ENCODE data around the gene GTF2F2.
"Not testable (repeated sequence)": the region's sequence is repeated elsewhere in the genome, so short reads cannot be mapped to it uniquely, and the experiment has no call there.

The GTF2F2 gene

DNA sequence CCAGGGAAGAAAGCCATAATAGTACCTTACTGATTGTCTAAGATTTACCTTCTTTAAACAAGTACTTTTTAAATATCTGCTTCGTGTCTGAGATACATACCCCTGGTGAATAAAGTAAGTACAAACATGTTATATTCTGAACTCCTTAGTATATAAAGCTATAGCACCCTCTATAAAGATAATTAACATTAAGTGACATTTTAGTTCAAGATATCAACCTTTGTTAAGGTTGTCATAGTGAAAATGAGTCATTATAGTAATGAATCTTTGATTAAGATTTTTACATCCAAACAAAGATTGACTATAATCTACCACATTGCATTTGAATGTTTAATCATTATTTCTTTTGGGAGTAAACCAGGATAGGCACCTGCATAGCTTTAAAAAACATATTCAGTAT is 135.9 kb downstream of the GTF2F2 start:
- no peak for DNase-seq

DNA sequence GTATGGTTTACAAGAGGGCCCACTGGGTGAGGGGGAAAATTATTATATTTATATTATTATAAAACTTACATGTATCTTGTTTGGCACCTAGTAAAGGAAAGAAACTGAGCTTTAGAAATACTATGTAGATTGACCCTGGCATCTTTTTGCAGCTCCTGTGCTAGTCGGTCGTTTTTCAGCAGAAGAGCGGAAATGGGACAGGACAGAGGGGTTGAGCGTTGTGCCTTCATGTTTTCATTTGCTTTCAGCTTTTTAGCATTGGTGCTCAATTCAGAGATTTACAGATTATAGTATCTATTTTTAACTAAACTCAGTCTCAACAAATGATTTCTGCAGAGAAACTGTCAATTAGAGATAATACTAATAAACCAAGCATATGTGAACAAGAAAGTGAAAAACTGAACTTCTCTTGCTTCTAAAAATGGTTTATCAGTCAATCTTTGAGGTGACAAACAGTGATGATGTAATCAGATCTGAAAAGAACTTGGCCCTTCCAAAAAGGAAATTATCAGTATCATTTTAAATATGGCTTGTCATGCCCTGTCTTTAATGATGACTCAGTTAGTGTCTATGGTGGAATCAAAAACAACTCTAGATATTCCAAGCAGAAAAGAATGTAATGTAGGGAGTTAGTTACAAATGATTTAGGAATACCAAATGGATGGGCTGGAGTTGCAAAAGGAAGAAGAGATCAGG is 137.5 kb downstream of the GTF2F2 start:
- no peak for DNase-seq

GRCh38 chr13:45258334-45258675 is 138.0 kb downstream of the GTF2F2 start:
- no peak for DNase-seq

DNA sequence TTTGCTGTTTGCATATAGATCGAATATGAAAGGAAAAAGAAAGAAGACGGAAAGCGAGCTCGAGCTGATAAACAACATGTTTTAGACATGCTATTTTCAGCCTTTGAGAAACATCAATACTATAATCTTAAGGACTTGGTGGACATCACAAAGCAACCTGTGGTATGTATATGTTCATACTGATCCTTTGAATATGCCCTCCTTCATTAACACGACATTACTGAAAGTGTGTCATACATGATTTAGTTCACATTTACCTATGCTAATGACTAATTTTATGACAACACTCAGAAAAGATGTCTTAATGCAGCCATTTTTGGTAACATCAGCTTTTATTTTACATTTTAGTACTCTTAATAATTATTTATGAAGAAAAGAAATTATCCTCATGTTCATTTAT is 146.9 kb downstream of the GTF2F2 start:
- no peak for DNase-seq

- DNase-seq = no peak
Measured at GRCh38 chr13:45269204-45269603, 148.9 kb downstream of the GTF2F2 start.

DNA sequence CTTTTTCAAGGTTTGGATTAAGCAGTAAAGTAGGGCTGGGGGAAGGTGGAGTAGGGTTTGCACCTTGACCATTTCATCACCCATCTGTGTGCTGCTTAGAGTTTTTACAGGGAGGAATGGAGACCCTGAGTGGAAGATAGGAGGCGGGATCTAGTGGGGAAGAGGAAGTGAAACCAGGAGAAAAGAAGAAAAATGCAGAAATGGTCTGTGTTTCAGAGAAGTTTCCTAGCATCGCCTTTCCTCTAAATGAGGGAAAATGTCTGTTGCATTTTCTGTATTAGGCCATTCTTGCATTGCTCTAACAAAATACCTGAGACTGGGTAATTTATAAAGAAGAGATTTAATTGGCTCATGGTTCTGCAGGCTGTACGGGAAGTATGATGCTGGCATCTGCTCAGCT is 156.6 kb downstream of the GTF2F2 start:
- no peak for DNase-seq

DNA sequence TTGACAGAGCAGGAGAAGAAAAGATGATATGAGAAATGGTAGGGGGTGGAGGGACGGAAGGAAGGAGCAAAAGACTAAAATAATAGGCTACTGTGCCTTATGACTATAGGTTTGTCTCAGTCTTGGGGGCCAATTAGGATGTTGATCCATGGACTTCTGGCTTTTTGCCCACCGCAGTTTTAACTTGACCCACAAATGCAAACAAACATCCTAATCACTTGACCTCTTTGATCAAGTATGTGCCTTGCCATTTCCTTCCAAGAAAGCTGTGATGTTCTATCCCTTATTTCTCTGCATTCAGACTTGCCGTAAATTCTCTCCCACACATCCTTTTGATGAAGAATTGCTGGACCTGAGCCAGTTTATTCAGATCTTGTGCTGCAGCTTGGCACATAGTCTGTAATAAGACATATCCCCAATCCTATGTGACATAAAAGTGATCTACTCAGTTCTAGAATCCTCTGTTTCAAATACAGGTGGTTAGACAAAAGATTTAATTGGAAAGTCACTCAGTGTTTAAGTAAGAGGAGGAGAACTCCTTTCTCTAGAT is 157.9 kb downstream of the GTF2F2 start:
- DNase-seq = no peak

- DNase-seq = no peak
Measured at GRCh38 chr13:45280011-45280410, 159.7 kb downstream of the GTF2F2 start.

DNA sequence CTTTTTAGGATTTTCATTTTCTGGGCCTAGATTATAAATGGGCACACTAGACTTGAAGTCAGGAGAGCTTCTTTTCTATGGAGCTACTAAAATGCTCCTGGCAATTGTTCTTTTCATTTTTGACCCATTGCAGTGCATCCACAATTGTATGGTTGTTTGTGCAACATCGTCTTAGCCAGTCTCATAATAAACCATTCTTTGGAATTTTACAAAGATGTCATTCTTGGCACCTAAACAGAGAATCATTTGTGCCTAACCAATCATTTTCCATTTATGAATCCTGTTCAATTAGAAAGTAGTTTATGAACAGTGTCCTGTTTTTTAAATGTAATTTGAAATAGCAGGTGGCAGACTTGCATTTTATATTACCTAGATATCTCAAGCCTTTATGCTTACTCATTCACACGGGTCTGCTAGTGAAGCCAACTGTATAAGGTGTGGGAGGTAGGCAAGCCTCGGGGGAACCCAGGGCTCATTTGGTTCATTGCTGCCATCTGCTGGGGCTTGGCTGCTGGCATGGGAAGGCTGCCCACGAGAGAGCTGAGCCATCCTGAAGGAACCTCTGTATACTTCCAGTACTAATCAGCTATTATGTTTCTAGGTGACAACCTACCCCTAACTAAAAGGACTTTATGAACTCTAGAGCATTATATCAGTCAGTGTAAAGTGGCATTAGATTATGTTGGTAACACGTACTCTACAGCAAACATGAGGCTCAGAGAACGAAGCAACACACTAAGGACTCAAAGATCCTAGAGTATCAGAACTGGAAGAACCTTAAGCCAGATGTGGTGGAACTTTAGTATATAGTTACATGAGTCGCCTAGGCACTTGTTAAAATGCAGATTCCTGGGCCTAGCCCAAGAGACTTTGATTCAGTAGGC is 160.7 kb downstream of the GTF2F2 start:
- peak; percentile 28 for DNase-seq

GRCh38 chr13:45282994-45283393 is 162.7 kb downstream of the GTF2F2 start:
- no peak for DNase-seq

DNA sequence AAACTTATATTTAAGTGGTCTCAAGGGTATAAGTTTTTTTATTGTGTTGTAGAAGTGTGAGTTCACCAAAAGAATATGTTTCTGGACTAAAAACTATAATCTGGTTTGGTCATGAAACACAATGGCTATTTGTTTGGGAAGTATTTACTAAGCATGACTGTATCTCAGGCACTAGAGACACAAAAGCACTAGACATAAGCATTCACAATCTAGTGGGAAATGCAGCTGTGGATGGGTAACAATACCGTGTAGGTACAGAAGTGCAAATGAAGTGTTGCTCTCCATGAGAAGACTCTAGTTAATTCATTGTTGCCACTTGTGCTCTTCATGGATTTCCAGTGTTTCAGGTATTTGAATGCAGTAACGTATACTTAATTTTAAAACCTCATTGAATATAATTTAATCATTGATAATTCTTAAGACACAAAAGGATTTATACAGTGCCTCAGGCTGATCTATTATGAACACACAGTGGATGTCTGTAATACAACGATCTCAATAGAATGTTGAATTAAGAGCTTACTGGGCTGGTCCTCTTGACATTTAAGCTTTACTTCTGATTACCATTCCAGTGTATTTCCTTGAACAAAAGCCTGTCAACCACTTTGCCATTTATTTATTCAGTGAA is 169.7 kb downstream of the GTF2F2 start:
- DNase-seq = no peak

GRCh38 chr13:45292176-45292575 is 171.9 kb downstream of the GTF2F2 start:
- DNase-seq = no peak

DNA sequence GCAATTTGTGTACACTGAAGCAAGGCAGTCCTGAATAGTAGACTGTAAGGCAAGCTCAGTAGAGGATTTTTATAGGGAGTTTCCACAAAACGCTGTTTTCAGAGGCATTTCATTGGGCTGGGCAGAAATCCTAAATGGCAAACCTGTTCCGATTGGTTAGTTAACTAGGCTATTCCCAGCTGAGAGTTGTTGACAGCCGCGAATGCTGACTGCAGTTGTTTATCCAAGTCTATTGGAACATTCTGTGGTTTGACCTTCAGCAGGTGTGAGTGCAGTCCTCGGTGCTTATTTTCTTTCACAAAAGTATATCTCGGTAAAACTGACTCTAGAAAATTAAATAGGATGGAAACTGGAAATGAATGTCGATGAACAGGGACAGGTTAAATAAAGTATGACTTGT is 175.2 kb downstream of the GTF2F2 start:
- no peak for DNase-seq

DNA sequence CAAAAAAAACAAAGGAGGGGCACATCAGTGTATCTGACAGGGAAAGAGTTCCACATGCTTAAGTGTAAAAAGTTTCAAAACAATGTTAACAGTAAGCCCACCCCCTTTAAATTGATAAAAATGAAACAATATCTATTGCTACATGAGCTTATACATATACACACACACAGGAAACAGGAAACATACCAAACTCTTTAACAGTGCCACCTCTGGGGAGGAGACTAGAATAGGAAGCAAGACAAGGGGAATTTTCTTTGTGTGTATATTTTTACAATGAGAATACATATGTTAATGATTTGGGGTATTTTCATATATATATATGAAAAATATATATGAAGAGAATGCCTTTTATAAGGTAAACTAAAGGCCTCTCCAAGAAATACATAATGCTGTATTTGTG is 175.9 kb downstream of the GTF2F2 start:
- DNase-seq = no peak

DNA sequence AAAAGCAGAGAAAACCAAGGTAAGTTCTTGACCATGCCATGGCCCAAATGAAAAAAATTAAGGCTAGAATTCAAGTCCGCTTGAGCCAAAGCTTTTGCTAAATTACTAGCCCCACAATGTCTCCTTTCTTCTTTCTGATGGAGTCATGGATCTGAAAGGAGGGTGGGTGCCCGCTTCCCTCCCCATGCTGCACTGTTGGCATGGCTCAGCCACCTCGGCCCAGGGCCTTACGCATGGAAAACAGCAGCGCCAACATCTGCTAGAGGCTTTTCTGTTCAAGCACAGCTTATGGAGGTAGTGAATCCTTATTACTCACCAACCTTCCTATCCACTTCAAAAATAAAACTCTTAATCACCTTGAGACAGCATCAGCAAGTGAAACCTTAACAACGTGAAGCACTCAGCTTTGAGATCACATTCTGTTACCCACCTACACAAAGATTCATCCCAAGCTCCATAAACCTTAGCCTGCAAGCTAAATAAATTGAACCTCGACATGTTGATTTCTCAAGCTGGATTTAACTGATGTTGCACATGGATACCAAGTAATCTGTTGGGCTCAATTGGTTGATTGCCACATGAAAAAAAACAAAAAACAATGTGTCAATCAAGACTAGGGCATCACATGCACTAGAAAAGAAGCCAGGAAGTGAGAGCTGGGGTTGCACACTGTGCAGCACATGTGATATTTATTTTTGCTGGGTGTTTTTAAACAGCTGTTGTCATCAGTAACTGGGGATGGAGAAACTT is 177.3 kb downstream of the GTF2F2 start:
- no peak for DNase-seq

DNA sequence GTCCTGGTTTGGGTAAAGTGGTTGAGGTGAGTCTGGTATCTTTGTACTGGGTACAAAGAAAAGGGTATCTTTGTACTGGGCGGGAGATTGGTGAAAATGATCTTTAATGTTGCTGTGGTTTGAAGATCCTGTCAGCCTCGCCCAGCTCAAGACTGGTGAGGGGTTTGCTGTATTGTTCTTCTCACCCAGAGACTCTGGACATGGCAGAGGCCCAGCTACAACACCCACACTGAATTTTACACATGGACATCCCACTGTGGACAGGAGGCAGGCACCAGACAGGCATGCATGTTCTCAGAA is 177.8 kb downstream of the GTF2F2 start:
- no peak for DNase-seq

- DNase-seq = not testable (repeated sequence)
Measured at GRCh38 chr13:45298550-45298949, 178.2 kb downstream of the GTF2F2 start.

GRCh38 chr13:45299194-45299593 is 178.9 kb downstream of the GTF2F2 start:
- DNase-seq = no peak

DNA sequence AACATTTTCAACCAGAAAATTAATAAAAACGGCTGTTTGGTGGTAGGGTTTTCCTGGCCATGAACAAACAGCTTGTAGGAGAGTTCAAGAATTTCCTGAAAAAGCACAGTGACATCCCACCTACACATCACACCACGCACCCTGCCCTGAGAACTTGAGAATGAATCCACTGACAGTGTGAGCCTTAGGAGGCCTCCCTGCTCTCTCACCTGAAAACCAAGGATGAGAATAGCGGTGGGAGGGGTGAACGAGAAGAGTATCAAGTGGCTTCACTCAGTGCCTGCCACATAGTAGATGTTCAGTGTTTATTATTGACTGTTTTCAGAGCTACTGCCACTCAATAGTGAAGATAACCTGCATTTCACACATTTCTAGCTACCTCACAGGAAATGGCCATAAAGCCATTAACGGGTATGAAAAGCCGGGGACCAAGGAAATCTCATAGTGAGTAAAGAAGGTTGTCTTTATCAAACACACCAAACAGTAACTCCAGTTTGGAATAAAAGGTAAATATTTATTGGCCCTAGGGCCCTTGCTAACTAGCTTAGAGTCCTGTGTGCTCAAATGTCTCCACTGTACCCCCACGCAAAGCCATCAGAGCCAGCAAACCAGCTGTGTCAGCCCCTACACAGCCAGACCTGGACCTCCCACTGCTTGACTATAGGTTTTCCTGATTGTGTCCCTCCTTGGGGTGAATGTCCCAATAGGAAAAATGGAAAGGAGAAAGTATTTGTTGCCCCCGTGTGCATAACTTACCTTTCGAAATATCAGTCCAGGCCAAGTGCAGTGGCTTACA is 180.1 kb downstream of the GTF2F2 start:
- no peak for DNase-seq

GRCh38 chr13:45301263-45301662 is 181.0 kb downstream of the GTF2F2 start:
- no peak for DNase-seq

GRCh38 chr13:45302507-45302906 is 182.2 kb downstream of the GTF2F2 start:
- DNase-seq = no peak

GRCh38 chr13:45303026-45303425 is 182.7 kb downstream of the GTF2F2 start:
- no peak for DNase-seq

Data from right kidney (tissue), 1 donor.